GM19023 (cell line): ENCODE results near the gene EIF4E2.

Source experiments
- ATAC-seq: cut with Tn5 transposase; IDR thresholded peaks from one replicate; pipeline ENCODE4 v1.9.1; 2021; ENCODE audit warnings: mild to moderate bottlenecking, moderate library complexity; ENCODE audit not compliant: unreplicated experiment

The EIF4E2 gene

GRCh38 chr2:232537079-232537478, 13.4 kb upstream of the EIF4E2 start:
- ATAC-seq: no peak

- no peak for ATAC-seq
Measured at GRCh38 chr2:232537499-232537898, 13.0 kb upstream of the EIF4E2 start.

GRCh38 chr2:232538671-232539070, 11.8 kb upstream of the EIF4E2 start:
- no peak for ATAC-seq

GRCh38 chr2:232539298-232540231, 10.9 kb upstream of the EIF4E2 start, which contains the start of gene CHRNG:
CHRNG (plus strand) TSS chr2:232539692; CDS start chr2:232539748, 56 bp downstream.
- ATAC-seq: no peak

- no peak for ATAC-seq
Measured at GRCh38 chr2:232540441-232541041, 9.9 kb upstream of the EIF4E2 start.

GRCh38 chr2:232541195-232541960, 9.1 kb upstream of the EIF4E2 start:
- ATAC-seq: no peak

GRCh38 chr2:232541961-232542714, 8.4 kb upstream of the EIF4E2 start:
- no peak for ATAC-seq

- ATAC-seq: no peak
Measured at GRCh38 chr2:232542715-232543467, 7.6 kb upstream of the EIF4E2 start.

- no peak for ATAC-seq
Measured at GRCh38 chr2:232543491-232543890, 7.0 kb upstream of the EIF4E2 start.

- no peak for ATAC-seq
Measured at GRCh38 chr2:232543928-232544631, 6.4 kb upstream of the EIF4E2 start.

- no peak for ATAC-seq
Measured at GRCh38 chr2:232544674-232545073, 5.8 kb upstream of the EIF4E2 start.

- ATAC-seq: no peak
Measured at GRCh38 chr2:232545511-232546375, 4.7 kb upstream of the EIF4E2 start.

- ATAC-seq: no peak
Measured at GRCh38 chr2:232547991-232548390, 2.5 kb upstream of the EIF4E2 start.

- ATAC-seq: no peak
Measured at GRCh38 chr2:232549655-232550353, 685 bp upstream of the EIF4E2 start.

- no peak for ATAC-seq
Measured at GRCh38 chr2:232551250-232551638, 755 bp downstream of the EIF4E2 start.

- ATAC-seq: no peak
Measured at GRCh38 chr2:232551776-232552175, 1.3 kb downstream of the EIF4E2 start.

GRCh38 chr2:232556426-232556825, 5.9 kb downstream of the EIF4E2 start:
- ATAC-seq: no peak
